ENCODE data around the gene RPS3A. TPM values are rescaled to one million over a fixed set of nuclear protein-coding genes. Genes with fewer than 3 reads are reported as not detected.

The RPS3A gene
- total and polyA plus RNA-seq, 5 donors from 2014 or later, result 1,992 to 5,128 (median 2,535) TPM

DNA sequence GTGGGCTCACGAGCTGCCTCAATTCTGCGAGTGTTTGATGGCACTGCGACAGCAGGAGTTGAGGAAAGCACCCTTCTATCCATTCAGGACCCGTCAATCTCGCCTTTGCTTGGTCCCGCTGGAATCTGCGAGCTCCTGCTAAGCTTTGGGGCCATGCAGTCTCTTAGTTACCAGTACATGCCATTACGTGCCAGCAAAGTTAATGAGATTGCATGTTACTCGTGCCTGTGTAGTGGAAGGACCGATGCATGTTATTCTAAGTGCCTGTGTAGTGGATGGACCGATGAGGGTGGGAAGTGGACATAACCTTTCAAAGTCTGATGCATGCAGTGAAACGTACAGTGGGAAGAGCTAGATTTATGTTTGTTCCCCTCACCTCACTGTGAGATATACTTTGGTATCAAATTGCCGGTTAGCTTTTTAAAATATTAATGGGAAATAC is 569 bp downstream of the RPS3A start:
- Histone ChIP-seq H3K27me3 (ENCODE audit: control insufficient read depth, insufficient read depth, low read length) (no peaks in the 10 kb centered on the region), H3K4me1 (ENCODE audit: control insufficient read depth, insufficient read depth, low read length, poor library complexity, severe bottlenecking) (peaks cover 17% of the 10 kb centered on the region), H3K9me3 (ENCODE audit: control insufficient read depth in 2 of 2, low read length in 2 of 2) (no peaks in the 10 kb centered on the region), H3K36me3 (ENCODE audit: control insufficient read depth, insufficient read depth, low read length) (peaks cover 39% of the 10 kb centered on the region), H3K4me3 (ENCODE audit: low read depth, low read length) (peak overlapping the region; percentile 99), H3K27ac (ENCODE audit: insufficient read depth, low read length, poor library complexity, severe bottlenecking) (peak overlapping the region; percentile 86)
- ATAC-seq (ENCODE audit: low read depth in 2 of 2) (no peak), DNase-seq (no peak)
- peaks cover 0 to 1% (median 0%) of the 10 kb centered on the region in 7 donors for H3K9me3 Mint-ChIP-seq
- H3K4me1 Mint-ChIP-seq, result peaks cover 11 to 49% (median 25%) of the 10 kb centered on the region in 4 donors
- H3K4me3 Mint-ChIP-seq, result peak overlapping the region; percentile 90 to 98 (median 94)
- peaks cover 32% of the 10 kb centered on the region for H3K36me3 Mint-ChIP-seq
- peak overlapping the region; percentile 97 to 99 (median 99) for H3K27ac Mint-ChIP-seq
- no peaks in the 10 kb centered on the region for H3K27me3 Mint-ChIP-seq

DNA sequence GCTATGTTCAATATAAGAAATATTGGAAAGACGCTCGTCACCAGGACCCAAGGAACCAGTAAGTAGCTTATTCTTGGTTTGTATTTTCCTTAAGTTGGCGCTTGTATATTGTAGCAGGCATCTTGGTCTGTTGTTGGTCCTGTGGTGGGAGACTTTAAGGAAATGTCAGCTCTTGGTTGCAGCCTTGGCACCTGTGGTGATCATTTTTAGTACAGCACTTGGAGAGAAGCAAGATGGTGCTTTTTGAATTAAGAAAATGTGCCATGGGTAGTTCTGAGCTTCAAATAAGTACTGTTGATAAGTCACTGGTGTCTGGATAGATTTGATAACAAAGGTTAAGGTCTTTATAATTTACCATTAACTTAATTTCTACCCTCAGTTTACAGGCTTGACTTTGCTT is 1.1 kb downstream of the RPS3A start:
- no peak for ATAC-seq (ENCODE audit: low read depth in 2 of 2)
- H3K4me3 Mint-ChIP-seq, result peak overlapping the region; percentile 90 to 98 (median 94)
- H3K9me3 Mint-ChIP-seq, result peaks cover 0 to 1% (median 0%) of the 10 kb centered on the region in 7 donors
- Histone ChIP-seq H3K9me3 (ENCODE audit: control insufficient read depth in 2 of 2, low read length in 2 of 2) (no peaks in the 10 kb centered on the region), H3K4me1 (ENCODE audit: control insufficient read depth, insufficient read depth, low read length, poor library complexity, severe bottlenecking) (peaks cover 17% of the 10 kb centered on the region), H3K36me3 (ENCODE audit: control insufficient read depth, insufficient read depth, low read length) (peaks cover 45% of the 10 kb centered on the region), H3K27ac (ENCODE audit: insufficient read depth, low read length, poor library complexity, severe bottlenecking) (peak overlapping the region; percentile 86), H3K4me3 (ENCODE audit: low read depth, low read length) (peak overlapping the region; percentile 99), H3K27me3 (ENCODE audit: control insufficient read depth, insufficient read depth, low read length) (no peaks in the 10 kb centered on the region)
- no peaks in the 10 kb centered on the region for H3K27me3 Mint-ChIP-seq
- H3K4me1 Mint-ChIP-seq, result peaks cover 11 to 49% (median 25%) of the 10 kb centered on the region in 4 donors
- DNase-seq, result peak in 1 of 3 donors; percentile 22
- H3K27ac Mint-ChIP-seq, result peak overlapping the region; percentile 97 to 99 (median 99)
- H3K36me3 Mint-ChIP-seq, result peaks cover 32% of the 10 kb centered on the region

DNA sequence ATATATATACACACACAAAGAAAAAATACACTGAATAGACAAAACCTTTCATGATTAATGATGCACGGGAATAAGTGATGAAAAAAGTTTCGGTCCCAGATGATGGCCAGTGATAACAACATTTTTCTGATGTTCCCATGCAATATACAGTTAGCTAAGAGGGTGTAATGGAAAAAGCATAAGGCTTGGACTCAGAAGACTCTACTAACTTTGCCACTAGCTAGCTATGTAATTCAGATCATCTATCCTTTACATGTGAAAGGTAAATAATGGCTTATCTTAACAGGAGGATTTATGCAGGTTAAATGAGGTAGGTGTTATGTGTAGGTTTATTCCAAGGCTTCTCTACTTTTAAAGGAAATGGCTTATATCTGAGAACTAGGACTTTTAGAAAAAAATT is 4.3 kb downstream of the RPS3A start:
- peaks cover 68% of the 10 kb centered on the region for H3K36me3 ChIP-seq (ENCODE audit: control insufficient read depth, insufficient read depth, low read length)
- no peak for DNase-seq
- Mint-ChIP-seq H3K27ac (peak overlapping the region in 1 of 3 donors; percentile 54), H3K36me3 (peaks cover 49% of the 10 kb centered on the region), H3K4me3 (peak overlapping the region in 1 of 4 donors; percentile 48), H3K27me3 (no peaks in the 10 kb centered on the region), H3K9me3 (peaks cover 0 to 1% (median 0%) of the 10 kb centered on the region in 7 donors), H3K4me1 (peaks cover 11 to 53% (median 32%) of the 10 kb centered on the region in 4 donors)
- H3K27me3 ChIP-seq (ENCODE audit: control insufficient read depth, insufficient read depth, low read length), result no peaks in the 10 kb centered on the region
- H3K4me1 ChIP-seq (ENCODE audit: control insufficient read depth, insufficient read depth, low read length, poor library complexity, severe bottlenecking), result peaks cover 13% of the 10 kb centered on the region
- H3K9me3 ChIP-seq (ENCODE audit: control insufficient read depth in 2 of 2, low read length in 2 of 2), result no peaks in the 10 kb centered on the region
- no peak overlapping the region for H3K27ac ChIP-seq (ENCODE audit: insufficient read depth, low read length, poor library complexity, severe bottlenecking)
- ATAC-seq (ENCODE audit: low read depth in 2 of 2), result no peak
- no peak overlapping the region for H3K4me3 ChIP-seq (ENCODE audit: low read depth, low read length)

DNA sequence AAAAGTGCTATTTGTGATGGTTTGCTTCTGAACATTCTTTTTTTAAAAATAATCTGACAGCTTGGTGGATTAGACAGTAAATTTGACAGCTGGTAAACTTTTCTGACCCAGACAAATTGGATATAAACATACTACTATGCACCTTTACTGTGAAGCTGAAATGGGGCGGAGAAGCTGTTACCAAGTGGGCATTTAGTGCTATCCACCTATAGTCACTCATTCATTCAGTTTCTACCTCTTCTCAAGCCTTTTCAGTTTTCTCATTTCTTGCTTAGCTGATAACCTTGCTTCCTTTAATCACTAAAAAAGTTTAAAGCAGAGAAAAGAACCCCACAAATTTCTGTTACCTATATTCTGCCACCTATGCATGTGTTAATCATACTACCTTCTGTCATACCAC is 5.2 kb downstream of the RPS3A start:
- Histone ChIP-seq H3K36me3 (ENCODE audit: control insufficient read depth, insufficient read depth, low read length) (peaks cover 68% of the 10 kb centered on the region), H3K9me3 (ENCODE audit: control insufficient read depth in 2 of 2, low read length in 2 of 2) (no peaks in the 10 kb centered on the region), H3K4me1 (ENCODE audit: control insufficient read depth, insufficient read depth, low read length, poor library complexity, severe bottlenecking) (peaks cover 10% of the 10 kb centered on the region), H3K4me3 (ENCODE audit: low read depth, low read length) (no peak overlapping the region), H3K27me3 (ENCODE audit: control insufficient read depth, insufficient read depth, low read length) (no peaks in the 10 kb centered on the region), H3K27ac (ENCODE audit: insufficient read depth, low read length, poor library complexity, severe bottlenecking) (no peak overlapping the region)
- Mint-ChIP-seq H3K9me3 (peaks cover 0 to 1% (median 0%) of the 10 kb centered on the region in 7 donors), H3K27ac (peak overlapping the region in 1 of 3 donors; percentile 1), H3K36me3 (peaks cover 47% of the 10 kb centered on the region), H3K27me3 (no peaks in the 10 kb centered on the region), H3K4me3 (peak overlapping the region in 2 of 4 donors; percentile 61 to 76), H3K4me1 (peaks cover 11 to 44% (median 32%) of the 10 kb centered on the region in 4 donors)
- no peak for ATAC-seq (ENCODE audit: low read depth in 2 of 2)
- no peak for DNase-seq

DNA sequence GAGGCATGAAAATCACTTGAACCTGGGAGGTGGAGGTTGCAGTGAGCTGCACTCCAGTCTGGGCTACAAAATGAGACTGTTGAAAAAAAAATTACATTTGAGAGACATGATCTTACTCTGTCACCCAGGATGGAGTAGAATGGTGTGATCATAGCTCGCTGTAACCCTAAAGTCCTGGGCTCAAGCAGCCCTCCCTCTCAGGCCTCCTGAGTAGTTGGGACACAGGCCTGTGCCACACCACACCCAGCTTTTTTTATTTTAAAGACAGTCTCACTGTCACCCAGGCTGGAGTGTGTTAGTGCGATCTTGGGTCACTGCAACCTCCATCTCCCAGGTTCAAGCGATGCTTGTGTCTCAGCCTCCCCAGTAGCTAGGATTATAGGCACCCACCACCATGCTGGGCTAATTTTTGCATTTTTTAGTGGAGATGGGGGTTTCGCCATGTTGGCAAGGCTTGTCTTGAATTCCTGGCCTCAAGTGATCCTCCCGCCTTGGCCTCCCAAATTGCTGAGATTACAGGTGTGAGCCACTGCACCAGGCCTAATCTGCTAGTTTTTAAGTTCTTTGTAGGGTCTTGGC is 6.1 kb downstream of the RPS3A start:
- Mint-ChIP-seq H3K9me3 (peaks cover 0 to 1% (median 0%) of the 10 kb centered on the region in 7 donors), H3K27me3 (no peaks in the 10 kb centered on the region), H3K4me3 (no peak overlapping the region), H3K27ac (no peak overlapping the region), H3K4me1 (peaks cover 9 to 38% (median 25%) of the 10 kb centered on the region in 4 donors), H3K36me3 (peaks cover 44% of the 10 kb centered on the region)
- no peaks in the 10 kb centered on the region for H3K9me3 ChIP-seq (ENCODE audit: control insufficient read depth in 2 of 2, low read length in 2 of 2)
- H3K4me3 ChIP-seq (ENCODE audit: low read depth, low read length), result no peak overlapping the region
- peaks cover 73% of the 10 kb centered on the region for H3K36me3 ChIP-seq (ENCODE audit: control insufficient read depth, insufficient read depth, low read length)
- H3K27ac ChIP-seq (ENCODE audit: insufficient read depth, low read length, poor library complexity, severe bottlenecking), result no peak overlapping the region
- peaks cover 10% of the 10 kb centered on the region for H3K4me1 ChIP-seq (ENCODE audit: control insufficient read depth, insufficient read depth, low read length, poor library complexity, severe bottlenecking)
- H3K27me3 ChIP-seq (ENCODE audit: control insufficient read depth, insufficient read depth, low read length), result no peaks in the 10 kb centered on the region
- DNase-seq, result no peak
- ATAC-seq (ENCODE audit: low read depth in 2 of 2), result no peak

DNA sequence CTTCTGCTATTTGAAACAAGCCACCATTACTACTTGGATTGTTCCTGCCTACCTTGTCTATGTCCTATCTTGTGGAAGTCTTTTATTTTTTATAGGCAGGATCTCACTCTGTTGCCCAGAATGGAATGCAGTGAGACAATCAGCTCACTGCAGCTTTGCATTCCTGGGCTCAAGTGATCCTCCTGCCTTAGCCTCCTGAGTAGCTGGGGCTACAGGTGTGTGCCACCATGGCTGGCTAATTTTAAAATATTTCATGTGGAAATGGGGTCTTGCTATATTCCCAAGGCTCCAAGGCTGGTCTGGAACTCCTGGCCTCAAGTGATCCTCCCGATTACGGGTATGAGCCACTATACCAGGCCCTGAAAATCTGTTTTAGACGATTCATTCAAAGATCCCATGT is 7.6 kb downstream of the RPS3A start:
- Histone ChIP-seq H3K4me1 (ENCODE audit: control insufficient read depth, insufficient read depth, low read length, poor library complexity, severe bottlenecking) (no peaks in the 10 kb centered on the region), H3K27ac (ENCODE audit: insufficient read depth, low read length, poor library complexity, severe bottlenecking) (no peak overlapping the region), H3K36me3 (ENCODE audit: control insufficient read depth, insufficient read depth, low read length) (peaks cover 66% of the 10 kb centered on the region), H3K9me3 (ENCODE audit: control insufficient read depth in 2 of 2, low read length in 2 of 2) (no peaks in the 10 kb centered on the region), H3K27me3 (ENCODE audit: control insufficient read depth, insufficient read depth, low read length) (no peaks in the 10 kb centered on the region), H3K4me3 (ENCODE audit: low read depth, low read length) (no peak overlapping the region)
- Mint-ChIP-seq H3K4me1 (peaks cover 0 to 22% (median 13%) of the 10 kb centered on the region in 4 donors), H3K27ac (no peak overlapping the region), H3K4me3 (peak overlapping the region in 1 of 4 donors; percentile 30), H3K9me3 (peaks cover 0 to 1% (median 0%) of the 10 kb centered on the region in 7 donors), H3K36me3 (peaks cover 33% of the 10 kb centered on the region), H3K27me3 (no peaks in the 10 kb centered on the region)
- no peak for ATAC-seq (ENCODE audit: low read depth in 2 of 2)
- no peak for DNase-seq

DNA sequence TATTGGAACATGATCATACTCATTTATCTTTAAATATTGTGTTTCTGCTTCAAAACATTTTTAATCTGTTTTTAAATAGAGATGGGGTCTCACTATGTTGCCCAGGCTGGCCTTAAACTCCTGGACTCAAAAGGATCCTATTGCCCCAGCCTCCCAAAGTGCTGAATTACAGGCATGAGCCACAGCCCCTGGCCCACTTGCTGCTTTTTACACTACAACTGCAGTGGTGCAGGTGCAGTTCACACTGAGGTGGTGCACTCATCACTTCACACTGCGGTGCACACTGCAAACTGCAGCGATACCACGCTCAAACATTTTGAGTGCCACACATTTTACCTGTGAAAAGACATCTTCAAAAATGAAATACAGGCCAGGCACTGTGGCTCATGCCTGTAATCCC is 10.8 kb downstream of the RPS3A start:
- no peak for ATAC-seq (ENCODE audit: low read depth in 2 of 2)
- H3K4me3 Mint-ChIP-seq, result no peak overlapping the region
- no peaks in the 10 kb centered on the region for H3K27me3 Mint-ChIP-seq
- H3K36me3 Mint-ChIP-seq, result peaks cover 25% of the 10 kb centered on the region
- H3K27ac ChIP-seq (ENCODE audit: insufficient read depth, low read length, poor library complexity, severe bottlenecking), result no peak overlapping the region
- H3K36me3 ChIP-seq (ENCODE audit: control insufficient read depth, insufficient read depth, low read length), result peaks cover 39% of the 10 kb centered on the region
- DNase-seq, result no peak
- H3K27me3 ChIP-seq (ENCODE audit: control insufficient read depth, insufficient read depth, low read length), result no peaks in the 10 kb centered on the region
- H3K4me1 Mint-ChIP-seq, result peaks cover 0 to 8% (median 6%) of the 10 kb centered on the region in 4 donors
- H3K4me3 ChIP-seq (ENCODE audit: low read depth, low read length), result no peak overlapping the region
- no peak overlapping the region for H3K27ac Mint-ChIP-seq
- H3K9me3 ChIP-seq (ENCODE audit: control insufficient read depth in 2 of 2, low read length in 2 of 2), result no peaks in the 10 kb centered on the region
- H3K9me3 Mint-ChIP-seq, result no peaks in the 10 kb centered on the region
- no peaks in the 10 kb centered on the region for H3K4me1 ChIP-seq (ENCODE audit: control insufficient read depth, insufficient read depth, low read length, poor library complexity, severe bottlenecking)

DNA sequence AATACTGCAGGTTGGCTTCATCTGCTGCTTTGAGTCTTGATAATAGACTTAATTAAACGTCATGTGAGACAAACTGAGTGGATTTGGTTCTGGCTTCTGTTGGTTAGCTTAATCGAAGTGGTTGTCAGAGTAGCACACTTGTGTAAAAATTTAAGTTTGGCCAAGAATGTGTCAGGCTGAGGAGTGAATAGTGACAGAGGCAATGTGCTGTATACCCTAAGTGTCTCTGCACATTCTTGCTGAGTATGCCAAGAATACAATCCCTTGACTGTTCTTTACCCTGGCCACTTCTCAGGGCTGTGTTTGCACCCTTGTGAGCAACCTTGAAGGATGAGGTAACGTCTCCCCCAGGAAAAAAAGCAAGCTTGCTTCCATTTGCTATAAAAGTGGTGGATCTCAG is 14.9 kb downstream of the RPS3A start:
- H3K36me3 Mint-ChIP-seq, result peaks cover 7% of the 10 kb centered on the region
- no peak overlapping the region for H3K27ac Mint-ChIP-seq
- peaks cover 0 to 7% (median 4%) of the 10 kb centered on the region in 4 donors for H3K4me1 Mint-ChIP-seq
- no peak overlapping the region for H3K4me3 ChIP-seq (ENCODE audit: low read depth, low read length)
- ATAC-seq (ENCODE audit: low read depth in 2 of 2) (peak in 1 of 2 donors; percentile 23), DNase-seq (no peak)
- no peaks in the 10 kb centered on the region for H3K9me3 ChIP-seq (ENCODE audit: control insufficient read depth in 2 of 2, low read length in 2 of 2)
- H3K27ac ChIP-seq (ENCODE audit: insufficient read depth, low read length, poor library complexity, severe bottlenecking), result no peak overlapping the region
- no peaks in the 10 kb centered on the region for H3K27me3 ChIP-seq (ENCODE audit: control insufficient read depth, insufficient read depth, low read length)
- no peaks in the 10 kb centered on the region for H3K9me3 Mint-ChIP-seq
- no peaks in the 10 kb centered on the region for H3K4me1 ChIP-seq (ENCODE audit: control insufficient read depth, insufficient read depth, low read length, poor library complexity, severe bottlenecking)
- H3K4me3 Mint-ChIP-seq, result no peak overlapping the region
- peaks cover 13% of the 10 kb centered on the region for H3K36me3 ChIP-seq (ENCODE audit: control insufficient read depth, insufficient read depth, low read length)
- no peaks in the 10 kb centered on the region for H3K27me3 Mint-ChIP-seq

All from CD4-positive, CD25-positive, alpha-beta regulatory T cell (primary cell).